Stomach (tissue), 8 donors: Measurements from ENCODE around the gene DEFB121. TPM values are rescaled to one million over a fixed set of nuclear protein-coding genes. Genes with fewer than 3 reads are reported as not detected.

ENCODE experiments used
- polyA plus RNA-seq, 3 donors: library from polyadenylated mRNA; stranded (reverse); fragments of 200-250 nt; gene quantifications; one replicate each; pipeline ENCODE4 v1.2.3, GENCODE V29; 2013
- small RNA-seq, 4 donors: library from RNA; depleted of rRNA; stranded (forward); fragments of <200 nt; gene quantifications; one replicate each; pipeline ENCODE3, GENCODE V24; 2016
- total RNA-seq, 5 donors: library from RNA; depleted of rRNA; stranded (reverse); fragments of >200 nt; gene quantifications; one replicate each; pipeline versions ENCODE4 v1.1.0 to v1.2.3, GENCODE V29; 2014 to 2016
- donor health status: healthy with polysubstance abuse.
- donor health status: Bipolar disorder and iron deficiency.
- donor health status: healthy.

DEFB121 gene
- total and polyA plus RNA-seq, 8 donors: not detected

Small RNA genes lying within 50 kb of the gene (small RNA-seq; reads per million reads assigned to genes)
- gene DEFB117 (0 reads per million in 4 donors), gene RF00561 (0 to 0.10 (median 0) reads per million in 4 donors), gene RNA5SP480 (0 reads per million in 4 donors)

Other genes starting within 250 kb of the DEFB121 start
- gene DEFB115, start 148.6 kb downstream of the DEFB121 start, total RNA-seq: not detected
- not detected for gene DEFB115, start 148.6 kb downstream of the DEFB121 start, polyA plus RNA-seq
- not detected for gene DEFB116, start 97.6 kb downstream of the DEFB121 start, total RNA-seq
- not detected for gene DEFB116, start 97.6 kb downstream of the DEFB121 start, polyA plus RNA-seq
- not detected for gene DEFB118, start 37.6 kb downstream of the DEFB121 start, total RNA-seq
- gene DEFB118, start 37.6 kb downstream of the DEFB121 start, polyA plus RNA-seq: not detected
- gene DEFB119, start 15.6 kb downstream of the DEFB121 start, total RNA-seq: not detected
- not detected for gene DEFB119, start 15.6 kb downstream of the DEFB121 start, polyA plus RNA-seq
- gene DEFB123, start 34.4 kb upstream of the DEFB121 start, total RNA-seq: not detected
- not detected for gene DEFB123, start 34.4 kb upstream of the DEFB121 start, polyA plus RNA-seq
- 1 to 10 TPM in 1 of 5 donors, not detected in 4; 1.1 TPM for gene DEFB124, start 68.9 kb upstream of the DEFB121 start, total RNA-seq
- gene DEFB124, start 68.9 kb upstream of the DEFB121 start, polyA plus RNA-seq: under 1 TPM in 1 of 3 donors, not detected in 2; 0.28 TPM
- 1 to 10 TPM in 2 of 5 donors, not detected in 3; 1.3 to 1.6 TPM for gene REM1, start 69.1 kb upstream of the DEFB121 start, total RNA-seq
- gene REM1, start 69.1 kb upstream of the DEFB121 start, polyA plus RNA-seq: 1 to 10 TPM; 1.1 to 2.1 (median 1.1) TPM
- 100 to 1,000 TPM in 1 of 5 donors, 10 to 100 TPM in 4; 10.7 to 103 (median 56.9) TPM for gene HM13, start 108.2 kb upstream of the DEFB121 start, total RNA-seq
- gene HM13, start 108.2 kb upstream of the DEFB121 start, polyA plus RNA-seq: 100 to 1,000 TPM; 119 to 181 (median 165) TPM
- 100 to 1,000 TPM; 315 to 475 (median 378) TPM for gene ID1, start 199.1 kb upstream of the DEFB121 start, total RNA-seq
- 100 to 1,000 TPM; 168 to 585 (median 350) TPM for gene ID1, start 199.1 kb upstream of the DEFB121 start, polyA plus RNA-seq
- gene COX4I2, start 231.7 kb upstream of the DEFB121 start, total RNA-seq: 1 to 10 TPM in 2 of 5 donors, not detected in 3; 1.8 to 4.2 TPM
- gene COX4I2, start 231.7 kb upstream of the DEFB121 start, polyA plus RNA-seq: 1 to 10 TPM; 1.8 to 6.7 (median 4.8) TPM